ENCODE results near the gene ARHGAP26. TPM values are rescaled to one million over a fixed set of nuclear protein-coding genes. Genes with fewer than 3 reads are reported as not detected.

Gene ARHGAP26
- total RNA-seq, 1 donor: 7.6 TPM

DNA sequence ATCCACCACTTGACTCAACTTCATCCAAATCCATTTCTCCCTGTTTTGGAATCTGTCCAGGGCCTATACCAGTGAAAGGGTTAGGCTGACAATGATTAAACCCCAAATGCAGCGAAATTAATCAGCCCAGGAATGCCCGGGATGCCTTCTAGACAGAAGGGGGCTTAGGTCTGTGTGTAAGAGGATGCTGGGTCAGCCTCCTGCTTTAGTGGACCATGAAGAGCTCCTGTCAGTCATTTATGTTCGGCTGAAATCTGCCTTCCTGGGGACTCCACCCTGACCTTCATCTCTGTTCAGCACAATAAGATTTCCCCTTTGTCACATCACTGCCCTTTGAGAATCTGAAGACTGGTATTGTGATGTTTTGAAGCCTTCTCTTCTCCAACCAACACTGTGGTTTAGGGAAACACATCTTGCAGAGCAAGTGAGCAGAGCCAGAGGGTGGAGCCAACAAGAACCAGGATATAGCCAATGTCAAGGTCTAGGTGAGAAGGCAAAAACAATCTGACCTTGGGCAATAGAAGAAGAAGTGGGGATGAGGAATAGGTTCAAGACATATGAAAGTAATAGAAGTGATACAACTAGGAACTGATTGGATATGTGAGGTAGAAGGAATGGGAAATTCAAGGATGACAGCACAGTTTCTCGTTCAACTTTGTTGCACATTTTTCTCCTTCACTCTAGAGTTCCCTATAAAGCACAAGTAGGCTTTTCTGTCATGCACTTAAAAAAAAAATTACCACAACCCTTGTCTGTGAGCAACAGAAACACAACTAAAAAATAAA lies 234.4 kb downstream of the ARHGAP26 start:
- H3K79me2 ChIP-seq (ENCODE audit: insufficient read depth, low read length): no peaks in the 10 kb centered on the region
- TF ChIP-seq, protein P1, sequence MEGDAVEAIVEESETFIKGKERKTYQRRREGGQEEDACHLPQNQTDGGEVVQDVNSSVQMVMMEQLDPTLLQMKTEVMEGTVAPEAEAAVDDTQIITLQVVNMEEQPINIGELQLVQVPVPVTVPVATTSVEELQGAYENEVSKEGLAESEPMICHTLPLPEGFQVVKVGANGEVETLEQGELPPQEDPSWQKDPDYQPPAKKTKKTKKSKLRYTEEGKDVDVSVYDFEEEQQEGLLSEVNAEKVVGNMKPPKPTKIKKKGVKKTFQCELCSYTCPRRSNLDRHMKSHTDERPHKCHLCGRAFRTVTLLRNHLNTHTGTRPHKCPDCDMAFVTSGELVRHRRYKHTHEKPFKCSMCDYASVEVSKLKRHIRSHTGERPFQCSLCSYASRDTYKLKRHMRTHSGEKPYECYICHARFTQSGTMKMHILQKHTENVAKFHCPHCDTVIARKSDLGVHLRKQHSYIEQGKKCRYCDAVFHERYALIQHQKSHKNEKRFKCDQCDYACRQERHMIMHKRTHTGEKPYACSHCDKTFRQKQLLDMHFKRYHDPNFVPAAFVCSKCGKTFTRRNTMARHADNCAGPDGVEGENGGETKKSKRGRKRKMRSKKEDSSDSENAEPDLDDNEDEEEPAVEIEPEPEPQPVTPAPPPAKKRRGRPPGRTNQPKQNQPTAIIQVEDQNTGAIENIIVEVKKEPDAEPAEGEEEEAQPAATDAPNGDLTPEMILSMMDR (IDR thresholded peaks at IDR 0.05; ENCODE audit: extremely low read depth, low read depth, low read length): no peak
- no peak overlapping the region for H2AFZ ChIP-seq (ENCODE audit: low read length)
- H3K4me3 ChIP-seq (ENCODE audit: insufficient read depth, low read length): no peak overlapping the region
- no peak overlapping the region for H3K27ac ChIP-seq (ENCODE audit: low read depth, low read length)
- no peaks in the 10 kb centered on the region for H3K27me3 ChIP-seq (ENCODE audit: insufficient read depth, low read length)
- DNase-seq (ENCODE audit: insufficient read length, low spot score, missing footprints): no peak
- H3K4me1 ChIP-seq (ENCODE audit: insufficient read depth, low read length): peaks cover 34% of the 10 kb centered on the region
- no peak overlapping the region for H3K4me2 ChIP-seq (ENCODE audit: insufficient read depth, low read length)
- H4K20me1 ChIP-seq (ENCODE audit: insufficient read depth, low read length): no peaks in the 10 kb centered on the region
- no peaks in the 10 kb centered on the region for H3K9me3 ChIP-seq (ENCODE audit: low read depth, low read length)
- H3K36me3 ChIP-seq (ENCODE audit: insufficient read depth, low read length): no peaks in the 10 kb centered on the region

GRCh38 chr5:143006501-143006900 lies 236.3 kb downstream of the ARHGAP26 start:
- Histone ChIP-seq H3K9me3 (ENCODE audit: low read depth, low read length) (no peaks in the 10 kb centered on the region), H3K4me3 (ENCODE audit: insufficient read depth, low read length) (no peak overlapping the region), H3K27me3 (ENCODE audit: insufficient read depth, low read length) (no peaks in the 10 kb centered on the region), H3K36me3 (ENCODE audit: insufficient read depth, low read length) (no peaks in the 10 kb centered on the region), H3K4me2 (ENCODE audit: insufficient read depth, low read length) (no peak overlapping the region), H2AFZ (ENCODE audit: low read length) (peak overlapping the region; percentile 4), H3K79me2 (ENCODE audit: insufficient read depth, low read length) (no peaks in the 10 kb centered on the region), H3K4me1 (ENCODE audit: insufficient read depth, low read length) (peaks cover 41% of the 10 kb centered on the region), H3K27ac (ENCODE audit: low read depth, low read length) (no peak overlapping the region), H4K20me1 (ENCODE audit: insufficient read depth, low read length) (no peaks in the 10 kb centered on the region)
- TF ChIP-seq, protein P1 (IDR thresholded peaks at IDR 0.05; ENCODE audit: extremely low read depth, low read depth, low read length): no peak
- no peak for DNase-seq (ENCODE audit: insufficient read length, low spot score, missing footprints)

- no peaks in the 10 kb centered on the region for H3K79me2 ChIP-seq (ENCODE audit: insufficient read depth, low read length)
- no peak for DNase-seq (ENCODE audit: insufficient read length, low spot score, missing footprints)
- no peak overlapping the region for H2AFZ ChIP-seq (ENCODE audit: low read length)
- no peak overlapping the region for H3K4me3 ChIP-seq (ENCODE audit: insufficient read depth, low read length)
- H3K27me3 ChIP-seq (ENCODE audit: insufficient read depth, low read length): no peaks in the 10 kb centered on the region
- H3K36me3 ChIP-seq (ENCODE audit: insufficient read depth, low read length): no peaks in the 10 kb centered on the region
- TF ChIP-seq, protein P1 (IDR thresholded peaks at IDR 0.05; ENCODE audit: extremely low read depth, low read depth, low read length): no peak
- peak overlapping the region; percentile 72 for H3K4me2 ChIP-seq (ENCODE audit: insufficient read depth, low read length)
- H4K20me1 ChIP-seq (ENCODE audit: insufficient read depth, low read length): no peaks in the 10 kb centered on the region
- no peaks in the 10 kb centered on the region for H3K9me3 ChIP-seq (ENCODE audit: low read depth, low read length)
- H3K27ac ChIP-seq (ENCODE audit: low read depth, low read length): peak overlapping the region; percentile 92
- peaks cover 31% of the 10 kb centered on the region for H3K4me1 ChIP-seq (ENCODE audit: insufficient read depth, low read length)
These were observed 237.9 kb downstream of the ARHGAP26 start for GRCh38 chr5:143008032-143008431.

- Histone ChIP-seq H3K9me3 (ENCODE audit: low read depth, low read length) (no peaks in the 10 kb centered on the region), H3K4me1 (ENCODE audit: insufficient read depth, low read length) (peaks cover 27% of the 10 kb centered on the region), H3K27me3 (ENCODE audit: insufficient read depth, low read length) (no peaks in the 10 kb centered on the region), H3K36me3 (ENCODE audit: insufficient read depth, low read length) (no peaks in the 10 kb centered on the region), H3K4me2 (ENCODE audit: insufficient read depth, low read length) (peak overlapping the region; percentile 72), H3K4me3 (ENCODE audit: insufficient read depth, low read length) (peak overlapping the region; percentile 28), H2AFZ (ENCODE audit: low read length) (no peak overlapping the region), H3K27ac (ENCODE audit: low read depth, low read length) (peak overlapping the region; percentile 92), H4K20me1 (ENCODE audit: insufficient read depth, low read length) (no peaks in the 10 kb centered on the region), H3K79me2 (ENCODE audit: insufficient read depth, low read length) (no peaks in the 10 kb centered on the region)
- TF ChIP-seq, protein P1 (IDR thresholded peaks at IDR 0.05; ENCODE audit: extremely low read depth, low read depth, low read length): peak; percentile 34
- peak; percentile 65 for DNase-seq (ENCODE audit: insufficient read length, low spot score, missing footprints)
These were observed 238.8 kb downstream of the ARHGAP26 start for GRCh38 chr5:143008809-143009521.
